GM21723 (cell line): ENCODE measurements around the gene GFRA4.

Experiments used
- ATAC-seq: cut with Tn5 transposase; IDR thresholded peaks from one replicate; pipeline ENCODE4 v1.9.1; 2021; ENCODE audit warnings: mild to moderate bottlenecking, moderate library complexity; ENCODE audit not compliant: unreplicated experiment

GFRA4 gene

GRCh38 chr20:3663031-3663701 is at the start of gene GFRA4:
Gene GFRA4, minus strand, starts transcription at chr20:3663399. Its CDS starts 0 bp downstream, at chr20:3663399.
- no peak for ATAC-seq

GRCh38 chr20:3712279-3712873 is 49.2 kb upstream of the GFRA4 start, which contains the start of gene SIGLEC1:
Gene SIGLEC1, minus strand, starts transcription at chr20:3712600. Its CDS starts 5,472 bp downstream, at chr20:3707128.
- ATAC-seq, result no peak

GRCh38 chr20:3711484-3711941 is 48.3 kb upstream of the GFRA4 start:
- ATAC-seq, result no peak

- peak; percentile 52 for ATAC-seq
Observed at GRCh38 chr20:3710703-3711483, 47.7 kb upstream of the GFRA4 start.

GRCh38 chr20:3710011-3710466 is 46.8 kb upstream of the GFRA4 start:
- ATAC-seq, result no peak

- no peak for ATAC-seq
Observed at GRCh38 chr20:3707508-3707899, 44.3 kb upstream of the GFRA4 start.

GRCh38 chr20:3706774-3707507 is 43.7 kb upstream of the GFRA4 start:
- ATAC-seq, result no peak

GRCh38 chr20:3705970-3706739 is 43.0 kb upstream of the GFRA4 start:
- no peak for ATAC-seq

GRCh38 chr20:3705491-3705969 is 42.3 kb upstream of the GFRA4 start:
- no peak for ATAC-seq

- ATAC-seq, result no peak
Observed at GRCh38 chr20:3704087-3704486, 40.9 kb upstream of the GFRA4 start.

GRCh38 chr20:3702611-3703391 is 39.6 kb upstream of the GFRA4 start:
- no peak for ATAC-seq

- no peak for ATAC-seq
Observed at GRCh38 chr20:3701061-3701998, 38.1 kb upstream of the GFRA4 start.

- no peak for ATAC-seq
Observed at GRCh38 chr20:3699037-3699436, 35.8 kb upstream of the GFRA4 start.

- no peak for ATAC-seq
Observed at GRCh38 chr20:3698591-3699001, 35.4 kb upstream of the GFRA4 start.

- no peak for ATAC-seq
Observed at GRCh38 chr20:3697588-3698305, 34.5 kb upstream of the GFRA4 start.

- ATAC-seq, result no peak
Observed at GRCh38 chr20:3696745-3697587, 33.8 kb upstream of the GFRA4 start.

GRCh38 chr20:3696200-3696599 is 33.0 kb upstream of the GFRA4 start:
- no peak for ATAC-seq
